ENCODE measurements around the gene CFAP90. TPM values are rescaled to one million over a fixed set of nuclear protein-coding genes. Genes with fewer than 3 reads are reported as not detected.
A peak's percentile ranks its signal among the peaks of the same experiment; 100 is the strongest.

The CFAP90 gene
- total RNA-seq, 1 experiment from 2014 or later, result 0.58 TPM

GRCh38 chr5:7886849-7887475 lies 36.0 kb upstream of the CFAP90 start:
- DNase-seq (peak; percentile 79), ATAC-seq (peak; percentile 31; the same call in 1 of the 2 replicates)
- H3K36me3 ChIP-seq (ENCODE audit: low read depth, low read length), result peaks cover 68% of the 10 kb centered on the region
- no peaks in the 10 kb centered on the region for H3K9me2 ChIP-seq (replicated peaks; ENCODE audit: low read length)
- no peak overlapping the region for H3K9ac ChIP-seq (ENCODE audit: low read length)
- H3K4me2 ChIP-seq (ENCODE audit: low read length), result no peak overlapping the region
- no peak for TF ChIP-seq EZH2phosphoT487 (IDR thresholded peaks at IDR 0.05; ENCODE audit: borderline replicate concordance, low read length)
- TF ChIP-seq CTCF (conservative IDR thresholded peaks at IDR 0.05; ENCODE audit: low read depth, low read length), result peak; percentile 90
- H3K4me1 ChIP-seq (ENCODE audit: insufficient read depth, low read length), result no peaks in the 10 kb centered on the region
- BruUV-seq (replicated peaks), result no TSS peak
- no peaks in the 10 kb centered on the region for H3K27me3 ChIP-seq (ENCODE audit: low read length)
- H2AFZ ChIP-seq (ENCODE audit: low read length), result no peak overlapping the region
- H3K27ac ChIP-seq (ENCODE audit: low read length), result no peak overlapping the region
- ChIA-PET POLR2A (ENCODE audit: unreplicated experiment) (no interaction called here), CTCF (interaction anchor here (0.6 to 1.2 kb wide), 2 partner anchors 17 to 125 kb away, joined by 3 to 7 read pairs; no protein-coding TSS in a partner anchor)
- no peaks in the 10 kb centered on the region for H3K79me2 ChIP-seq (ENCODE audit: low read length)
- H3F3A ChIP-seq (ENCODE audit: low read length, unreplicated experiment), result no peaks in the 10 kb centered on the region
- no peak overlapping the region for H3K4me3 ChIP-seq (ENCODE audit: low read length)
- H3K9me3 ChIP-seq (ENCODE audit: low read length), result no peaks in the 10 kb centered on the region
- intact Hi-C loops (cut with micrococcal nuclease), result no loop called here
- H4K20me1 ChIP-seq (ENCODE audit: low read length), result 0 out of 2 replicates have a peak, but pooled peaks cover 3% of the 10 kb centered on the region

DNA sequence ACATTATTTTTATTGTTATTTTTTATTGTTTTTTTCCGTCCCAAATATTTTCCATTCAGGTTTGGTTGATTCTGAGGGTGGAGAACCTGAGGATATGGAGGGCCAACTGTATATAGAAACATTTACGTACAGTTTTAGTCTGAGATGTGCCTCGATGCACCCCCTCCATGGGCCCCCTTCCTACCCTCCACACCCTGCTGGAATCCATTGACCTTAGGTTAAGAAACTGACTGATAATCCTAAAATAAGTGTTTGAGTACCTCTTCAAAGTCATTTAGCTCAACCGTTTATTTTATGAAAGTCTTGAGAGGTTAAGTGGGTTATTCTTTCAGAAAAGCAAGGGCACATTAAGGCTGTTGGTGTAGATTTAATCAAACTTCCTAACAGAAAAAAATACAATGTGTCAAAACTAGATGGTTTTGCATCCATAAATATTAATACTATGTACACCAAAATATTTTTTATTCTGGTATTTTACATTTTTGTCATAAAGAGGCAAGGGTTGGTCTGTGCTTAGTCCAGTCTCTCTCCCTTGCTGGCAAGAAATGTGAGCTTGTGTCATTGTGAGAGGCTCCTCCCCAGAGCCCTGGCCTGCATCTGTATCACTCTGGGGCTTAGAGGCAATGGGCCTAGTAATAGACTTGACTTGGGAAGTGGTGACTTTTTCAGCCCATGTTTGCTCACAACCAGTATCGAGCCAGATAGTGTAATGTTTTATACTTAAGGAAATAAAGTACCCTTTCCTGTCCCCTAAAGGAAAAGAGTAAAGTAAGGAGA lies 33.7 kb upstream of the CFAP90 start:
- Histone ChIP-seq H2AFZ (ENCODE audit: low read length) (no peak overlapping the region), H3K9ac (ENCODE audit: low read length) (no peak overlapping the region), H3K27me3 (ENCODE audit: low read length) (no peaks in the 10 kb centered on the region), H3K9me3 (ENCODE audit: low read length) (no peaks in the 10 kb centered on the region), H3K27ac (ENCODE audit: low read length) (no peak overlapping the region), H3K4me1 (ENCODE audit: insufficient read depth, low read length) (no peaks in the 10 kb centered on the region), H3K4me2 (ENCODE audit: low read length) (no peak overlapping the region), H3K36me3 (ENCODE audit: low read depth, low read length) (peaks cover 71% of the 10 kb centered on the region), H3K4me3 (ENCODE audit: low read length) (no peak overlapping the region), H3F3A (ENCODE audit: low read length, unreplicated experiment) (no peaks in the 10 kb centered on the region), H3K79me2 (ENCODE audit: low read length) (no peaks in the 10 kb centered on the region), H4K20me1 (ENCODE audit: low read length) (0 out of 2 replicates have a peak, but pooled peaks cover 3% of the 10 kb centered on the region), H3K9me2 (replicated peaks; ENCODE audit: low read length) (no peaks in the 10 kb centered on the region)
- intact Hi-C loops (cut with micrococcal nuclease), result no loop called here
- BruUV-seq (replicated peaks), result no TSS peak
- ChIA-PET CTCF (no interaction called here), POLR2A (ENCODE audit: unreplicated experiment) (no interaction called here)
- no peak for TF ChIP-seq CTCF (conservative IDR thresholded peaks at IDR 0.05; ENCODE audit: low read depth, low read length)
- TF ChIP-seq EZH2 (IDR thresholded peaks at IDR 0.05; ENCODE audit: low read length, unreplicated experiment), result no peak
- TF ChIP-seq EZH2phosphoT487 (IDR thresholded peaks at IDR 0.05; ENCODE audit: borderline replicate concordance, low read length), result no peak
- DNase-seq, result no peak
- no peak for ATAC-seq

- DNase-seq, result no peak
- Histone ChIP-seq H4K20me1 (ENCODE audit: low read length) (0 out of 2 replicates have a peak, but pooled peaks cover 5% of the 10 kb centered on the region), H3K79me2 (ENCODE audit: low read length) (0 out of 2 replicates have a peak, but pooled peaks cover 4% of the 10 kb centered on the region), H3K9ac (ENCODE audit: low read length) (no peak overlapping the region), H3K9me3 (ENCODE audit: low read length) (no peaks in the 10 kb centered on the region), H2AFZ (ENCODE audit: low read length) (no peak overlapping the region), H3K4me3 (ENCODE audit: low read length) (no peak overlapping the region), H3K9me2 (replicated peaks; ENCODE audit: low read length) (no peaks in the 10 kb centered on the region), H3K4me2 (ENCODE audit: low read length) (no peak overlapping the region), H3K27me3 (ENCODE audit: low read length) (no peaks in the 10 kb centered on the region), H3K4me1 (ENCODE audit: insufficient read depth, low read length) (peaks cover 11% of the 10 kb centered on the region), H3K27ac (ENCODE audit: low read length) (no peak overlapping the region), H3F3A (ENCODE audit: low read length, unreplicated experiment) (no peaks in the 10 kb centered on the region), H3K36me3 (ENCODE audit: low read depth, low read length) (peaks cover 73% of the 10 kb centered on the region)
- no TSS peak for BruUV-seq (replicated peaks)
- intact Hi-C loops (cut with micrococcal nuclease), result no loop called here
- no peak for TF ChIP-seq EZH2phosphoT487 (IDR thresholded peaks at IDR 0.05; ENCODE audit: borderline replicate concordance, low read length)
- no peak for TF ChIP-seq CTCF (conservative IDR thresholded peaks at IDR 0.05; ENCODE audit: low read depth, low read length)
- TF ChIP-seq EZH2 (IDR thresholded peaks at IDR 0.05; ENCODE audit: low read length, unreplicated experiment), result no peak
- ChIA-PET POLR2A (ENCODE audit: unreplicated experiment) (no interaction called here), CTCF (no interaction called here)
- ATAC-seq, result no peak
Measured at GRCh38 chr5:7882926-7883325, 32.0 kb upstream of the CFAP90 start.

Data from PC-3 (cell line).